Skeletal muscle tissue (tissue), 4 donors: ENCODE results near the gene INPP5A. TPM values are rescaled to one million over a fixed set of nuclear protein-coding genes. Genes with fewer than 3 reads are reported as not detected.
A peak's percentile ranks its signal among the peaks of the same experiment; 100 is the strongest.

Experiments used
- H3K27ac ChIP-seq: one replicate; pipeline ENCODE4 v1.7.0; 2013; ENCODE audit warnings: mild to moderate bottlenecking, low read depth, low read length, inconsistent platforms
- H3K27me3 ChIP-seq, 3 donors: one replicate each; pipeline ENCODE4 v1.7.0; 2013; ENCODE audit warnings: low read length in 3 of 3; ENCODE audit not compliant: control insufficient read depth in 3 of 3, insufficient read depth in 3 of 3
- H3K36me3 ChIP-seq, 3 donors: one replicate each; pipeline ENCODE4 v1.7.0; 2013; ENCODE audit warnings: low read length in 3 of 3; ENCODE audit not compliant: control insufficient read depth in 3 of 3, insufficient read depth in 3 of 3
- H3K4me1 ChIP-seq, 3 donors: one replicate each; pipeline ENCODE4 v1.7.0; 2013; ENCODE audit warnings: low read length in 3 of 3, mild to moderate bottlenecking in 3 of 3; ENCODE audit not compliant: control insufficient read depth in 3 of 3, insufficient read depth in 3 of 3
- H3K4me3 ChIP-seq, 3 donors: one replicate each; pipeline ENCODE4 v1.7.0; 2013; ENCODE audit warnings: low read length in 3 of 3
- H3K9ac ChIP-seq, 3 donors: one replicate each; pipeline ENCODE4 v1.7.0; 2013; ENCODE audit warnings: low read length in 3 of 3, mild to moderate bottlenecking in 3 of 3, moderate library complexity in 2 of 3, low read depth in 1 of 3
- H3K9me3 ChIP-seq, 3 donors: one replicate each; pipeline ENCODE4 v1.7.0; 2013; ENCODE audit warnings: low read length in 3 of 3; ENCODE audit not compliant: control insufficient read depth in 3 of 3
- total RNA-seq: library from RNA; depleted of rRNA; stranded (reverse); fragments of >200 nt; gene quantifications from one replicate; pipeline ENCODE4 v1.2.3, GENCODE V29; 2014
- donor health status: Osteomylitis.

INPP5A gene
- total RNA-seq, 1 donor from 2014 or later, result 50.6 TPM

- Histone ChIP-seq H3K36me3 (no peaks in the 10 kb centered on the region), H3K4me3 (no peak overlapping the region), H3K4me1 (peaks cover 28 to 48% (median 33%) of the 10 kb centered on the region in 3 donors), H3K27ac (no peak overlapping the region), H3K27me3 (no peaks in the 10 kb centered on the region), H3K9me3 (no peaks in the 10 kb centered on the region), H3K9ac (no peak overlapping the region)
These were observed 43.0 kb downstream of the INPP5A start for GRCh38 chr10:132580617-132581016.

DNA sequence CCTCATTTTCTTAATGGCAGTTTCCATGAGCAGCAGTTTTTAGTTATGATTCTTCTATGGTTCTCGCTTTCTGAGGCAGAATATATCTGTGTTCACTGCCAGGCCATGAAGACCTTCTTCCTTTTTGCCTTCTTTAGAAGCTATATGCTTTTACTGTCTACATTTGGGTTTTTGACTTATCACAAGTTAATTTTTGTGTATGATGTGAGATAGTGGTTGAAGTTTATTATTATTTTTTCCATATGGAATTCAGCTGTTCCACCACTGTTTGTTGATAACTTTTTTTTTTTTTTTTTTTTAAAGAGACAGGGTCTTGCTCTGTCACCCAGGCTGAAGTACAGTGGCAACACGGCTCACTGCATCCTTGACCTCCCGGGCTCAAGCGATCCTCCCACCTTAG lies 44.5 kb downstream of the INPP5A start:
- H3K27me3 ChIP-seq, result no peaks in the 10 kb centered on the region
- no peaks in the 10 kb centered on the region for H3K9me3 ChIP-seq
- peaks cover 32 to 48% (median 40%) of the 10 kb centered on the region in 3 donors for H3K4me1 ChIP-seq
- no peak overlapping the region for H3K4me3 ChIP-seq
- H3K36me3 ChIP-seq, result no peaks in the 10 kb centered on the region
- no peak overlapping the region for H3K9ac ChIP-seq
- no peak overlapping the region for H3K27ac ChIP-seq

- Histone ChIP-seq H3K4me3 (no peak overlapping the region), H3K36me3 (no peaks in the 10 kb centered on the region), H3K27me3 (no peaks in the 10 kb centered on the region), H3K9me3 (no peaks in the 10 kb centered on the region), H3K27ac (no peak overlapping the region), H3K4me1 (peaks cover 36 to 47% (median 39%) of the 10 kb centered on the region in 3 donors), H3K9ac (no peak overlapping the region)
These were observed 45.2 kb downstream of the INPP5A start for GRCh38 chr10:132582771-132583170.

- peaks cover 38 to 47% (median 38%) of the 10 kb centered on the region in 3 donors for H3K4me1 ChIP-seq
- no peak overlapping the region for H3K9ac ChIP-seq
- H3K27me3 ChIP-seq, result no peaks in the 10 kb centered on the region
- no peak overlapping the region for H3K27ac ChIP-seq
- no peak overlapping the region for H3K4me3 ChIP-seq
- no peaks in the 10 kb centered on the region for H3K9me3 ChIP-seq
- no peaks in the 10 kb centered on the region for H3K36me3 ChIP-seq
These were observed 45.9 kb downstream of the INPP5A start for GRCh38 chr10:132583456-132583855.

- no peak overlapping the region for H3K9ac ChIP-seq
- no peaks in the 10 kb centered on the region for H3K27me3 ChIP-seq
These were observed 46.5 kb downstream of the INPP5A start for GRCh38 chr10:132584081-132584480.

GRCh38 chr10:132585732-132586722 lies 48.4 kb downstream of the INPP5A start:
- H3K36me3 ChIP-seq, result peaks cover 0 to 2% (median 0%) of the 10 kb centered on the region in 3 donors
- peak overlapping the region; percentile 14 to 30 (median 29) for H3K4me3 ChIP-seq
- H3K9ac ChIP-seq, result peak overlapping the region in 2 of 3 donors; percentile 4 to 33
- no peaks in the 10 kb centered on the region for H3K9me3 ChIP-seq
- H3K27me3 ChIP-seq, result no peaks in the 10 kb centered on the region
- H3K27ac ChIP-seq, result no peak overlapping the region
- peaks cover 51 to 60% (median 56%) of the 10 kb centered on the region in 3 donors for H3K4me1 ChIP-seq

More at GRCh38 chr10:132584081-132584480, 46.5 kb downstream of the INPP5A start:
- Histone ChIP-seq H3K36me3 (no peaks in the 10 kb centered on the region), H3K4me3 (no peak overlapping the region), H3K27ac (no peak overlapping the region), H3K4me1 (peaks cover 39 to 48% (median 41%) of the 10 kb centered on the region in 3 donors), H3K9me3 (no peaks in the 10 kb centered on the region)

GRCh38 chr10:132586739-132587138 lies 49.2 kb downstream of the INPP5A start:
- H3K9me3 ChIP-seq, result no peaks in the 10 kb centered on the region
- H3K27me3 ChIP-seq, result no peaks in the 10 kb centered on the region
- peaks cover 57 to 65% (median 62%) of the 10 kb centered on the region in 3 donors for H3K4me1 ChIP-seq
- H3K4me3 ChIP-seq, result peak overlapping the region in 1 of 3 donors; percentile 30
- peaks cover 0 to 2% (median 0%) of the 10 kb centered on the region in 3 donors for H3K36me3 ChIP-seq
- no peak overlapping the region for H3K27ac ChIP-seq
- H3K9ac ChIP-seq, result no peak overlapping the region

GRCh38 chr10:132587175-132587574 lies 49.6 kb downstream of the INPP5A start:
- H3K27me3 ChIP-seq, result no peaks in the 10 kb centered on the region
- H3K4me1 ChIP-seq, result peaks cover 61 to 67% (median 63%) of the 10 kb centered on the region in 3 donors
- H3K36me3 ChIP-seq, result peaks cover 0 to 2% (median 0%) of the 10 kb centered on the region in 3 donors
- no peak overlapping the region for H3K9ac ChIP-seq
- no peak overlapping the region for H3K27ac ChIP-seq
- H3K9me3 ChIP-seq, result no peaks in the 10 kb centered on the region
- no peak overlapping the region for H3K4me3 ChIP-seq

DNA sequence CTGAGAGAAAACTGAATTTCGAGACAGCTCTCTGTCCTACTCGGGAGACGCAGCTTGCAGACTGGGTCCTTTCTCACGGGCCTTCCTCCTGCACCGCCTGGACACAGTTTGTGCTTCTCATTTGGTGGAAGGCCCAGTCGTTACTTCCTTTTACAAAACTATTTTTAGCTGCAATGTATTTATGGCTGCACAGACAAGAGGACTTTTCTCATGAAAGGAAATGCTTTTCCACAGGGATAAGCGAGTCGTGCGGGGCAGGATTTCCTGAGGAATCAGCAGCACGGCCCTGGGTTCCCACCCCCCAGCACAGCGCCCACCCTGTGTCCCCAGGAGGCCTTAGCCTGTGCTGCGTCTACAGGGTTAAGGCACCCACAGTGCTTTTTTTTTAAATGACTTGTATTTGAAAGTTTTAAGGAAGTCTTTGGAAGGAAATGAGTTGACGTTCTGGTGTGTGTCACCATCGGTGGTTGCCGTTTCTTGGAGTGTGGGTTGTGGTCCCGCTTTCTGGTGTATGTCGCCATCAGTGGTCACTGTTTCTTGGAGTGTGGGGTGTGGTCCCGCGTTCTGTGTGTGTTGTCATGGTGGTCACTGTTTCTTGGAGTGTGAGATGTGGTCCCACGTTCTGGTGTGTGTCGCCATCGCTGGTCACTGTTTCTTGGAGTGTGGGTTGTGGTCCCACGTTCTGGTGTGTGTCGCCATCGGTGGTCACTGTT lies 50.9 kb downstream of the INPP5A start:
- Histone ChIP-seq H3K27me3 (no peaks in the 10 kb centered on the region), H3K4me3 (peak overlapping the region; percentile 57 to 63 (median 60)), H3K27ac (peak overlapping the region; percentile 82), H3K9me3 (no peaks in the 10 kb centered on the region), H3K36me3 (peaks cover 0 to 2% (median 0%) of the 10 kb centered on the region in 3 donors), H3K9ac (peak overlapping the region; percentile 51 to 73 (median 72)), H3K4me1 (peaks cover 57 to 73% (median 68%) of the 10 kb centered on the region in 3 donors)
